Measurements from ENCODE around the gene AKAP13.
"Not testable (repeated sequence)": the region's sequence is repeated elsewhere in the genome, so short reads cannot be mapped to it uniquely, and the experiment has no call there.

Gene AKAP13

DNA sequence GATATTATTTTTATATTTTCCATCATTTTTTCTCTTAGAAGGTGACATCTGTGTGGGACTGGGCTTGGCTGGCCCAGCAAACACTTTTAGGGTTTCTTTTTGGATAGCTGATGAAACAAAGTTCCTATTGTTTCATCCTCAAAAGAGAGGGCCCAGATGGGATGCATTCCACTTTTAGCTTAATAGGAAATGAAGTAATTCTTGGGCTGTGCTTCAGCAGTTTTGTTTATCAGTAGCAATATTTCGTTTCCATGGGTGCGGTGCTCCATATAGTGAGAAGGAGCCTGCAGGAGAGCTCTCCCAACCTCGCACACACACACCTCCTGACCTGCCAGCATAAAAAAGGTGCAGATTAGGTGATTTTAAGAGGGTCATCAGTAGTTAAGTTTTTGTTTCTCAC is 147.5 kb downstream of the AKAP13 start:
- H3K4me1 Mint-ChIP-seq (ENCODE audit: low read depth) = peaks cover 49% of the 10 kb centered on the region
- no peaks in the 10 kb centered on the region for H3K27me3 Mint-ChIP-seq
- no peaks in the 10 kb centered on the region for H3K9me3 Mint-ChIP-seq
- peaks cover 52% of the 10 kb centered on the region for H3K36me3 Mint-ChIP-seq (ENCODE audit: low read depth)
- DNase-seq = no peak
- H3K4me3 Mint-ChIP-seq = no peak overlapping the region
- H3K27ac Mint-ChIP-seq = no peak overlapping the region

DNA sequence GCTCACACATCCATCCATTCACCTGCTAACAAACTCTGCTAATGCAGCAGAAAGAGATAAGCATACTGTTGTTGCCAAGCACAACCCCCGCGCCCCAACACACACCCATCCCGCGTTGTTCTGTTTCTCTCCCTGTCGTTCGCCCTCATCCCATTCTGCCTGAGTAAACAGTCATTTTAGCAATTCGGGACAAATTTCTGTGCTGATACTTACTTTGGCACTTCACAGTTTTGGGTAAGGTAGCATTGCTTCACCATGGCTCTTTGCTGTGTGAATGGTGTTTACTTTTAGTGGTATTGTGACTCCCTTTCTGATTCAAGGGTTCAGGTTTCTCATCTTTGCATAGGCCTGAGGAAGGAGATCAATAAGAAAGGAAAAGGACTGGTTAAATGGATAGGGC is 149.7 kb downstream of the AKAP13 start:
- Mint-ChIP-seq H3K27ac (peak overlapping the region; percentile 12), H3K36me3 (ENCODE audit: low read depth) (peaks cover 57% of the 10 kb centered on the region), H3K27me3 (no peaks in the 10 kb centered on the region), H3K9me3 (no peaks in the 10 kb centered on the region), H3K4me1 (ENCODE audit: low read depth) (peaks cover 59% of the 10 kb centered on the region), H3K4me3 (no peak overlapping the region)
- no peak for DNase-seq

DNA sequence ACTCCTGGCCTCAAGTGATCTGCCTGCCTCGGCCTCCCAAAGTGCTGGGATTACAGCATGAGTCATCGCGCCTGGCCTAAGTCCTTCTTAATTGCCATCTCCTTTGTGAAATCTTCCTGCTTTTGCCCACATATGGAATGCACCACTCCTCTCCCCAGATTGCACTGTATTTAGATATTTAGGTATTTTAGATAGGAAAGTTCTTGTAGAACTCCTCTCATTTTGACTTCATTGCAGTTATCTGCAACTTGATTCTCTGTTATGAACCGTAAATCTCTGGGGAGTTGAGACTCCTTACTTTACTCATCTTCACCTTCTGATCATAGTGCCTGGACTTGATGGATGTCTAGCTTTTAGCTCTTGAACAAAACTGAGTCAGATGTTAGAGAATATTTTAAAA is 150.7 kb downstream of the AKAP13 start:
- Mint-ChIP-seq H3K4me1 (ENCODE audit: low read depth) (peaks cover 56% of the 10 kb centered on the region), H3K27me3 (no peaks in the 10 kb centered on the region), H3K36me3 (ENCODE audit: low read depth) (peaks cover 60% of the 10 kb centered on the region), H3K9me3 (no peaks in the 10 kb centered on the region), H3K27ac (no peak overlapping the region), H3K4me3 (no peak overlapping the region)
- no peak for DNase-seq

DNA sequence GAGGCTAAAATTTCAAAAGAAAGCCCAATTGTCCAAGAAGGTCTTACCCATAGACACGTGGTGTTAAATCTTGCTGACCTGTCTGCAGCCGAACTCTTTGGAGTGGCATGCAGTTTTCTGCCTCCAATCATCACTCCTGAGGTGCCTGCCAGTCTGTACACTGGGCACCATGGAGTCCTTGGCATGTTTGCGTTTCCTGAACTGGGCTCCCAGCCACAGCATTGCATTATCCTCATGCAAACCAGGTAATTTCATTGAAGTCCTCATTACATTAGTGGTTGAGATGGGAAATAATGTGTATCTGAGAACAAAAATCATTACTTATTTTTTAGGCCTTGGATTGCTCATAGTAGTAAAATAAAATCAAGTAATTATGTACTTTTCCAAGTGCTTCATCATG is 152.3 kb downstream of the AKAP13 start:
- Mint-ChIP-seq H3K4me3 (no peak overlapping the region), H3K4me1 (ENCODE audit: low read depth) (peaks cover 58% of the 10 kb centered on the region), H3K27me3 (no peaks in the 10 kb centered on the region), H3K36me3 (ENCODE audit: low read depth) (peaks cover 59% of the 10 kb centered on the region), H3K9me3 (no peaks in the 10 kb centered on the region), H3K27ac (no peak overlapping the region)
- DNase-seq = no peak

DNA sequence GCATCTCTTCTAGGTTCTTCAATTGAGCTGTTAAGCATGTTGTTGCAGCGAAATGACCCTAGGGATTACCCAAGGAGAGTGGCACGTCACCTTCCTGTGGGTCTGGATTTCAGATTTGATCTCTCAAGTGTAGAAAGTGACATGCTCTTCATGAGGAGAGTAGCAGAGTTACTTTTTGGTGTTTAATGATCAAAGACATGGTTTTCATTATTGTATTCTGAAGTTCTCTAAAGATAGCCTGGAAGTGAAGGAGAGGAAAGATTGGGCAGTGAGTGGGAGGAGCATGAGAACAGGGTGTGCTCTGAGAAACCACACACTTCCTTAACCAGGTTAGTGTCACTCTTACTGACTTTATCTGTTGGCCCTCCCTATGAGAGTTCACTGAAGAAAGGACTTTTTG is 153.6 kb downstream of the AKAP13 start:
- peaks cover 62% of the 10 kb centered on the region for H3K4me1 Mint-ChIP-seq (ENCODE audit: low read depth)
- no peaks in the 10 kb centered on the region for H3K9me3 Mint-ChIP-seq
- H3K27me3 Mint-ChIP-seq = no peaks in the 10 kb centered on the region
- H3K27ac Mint-ChIP-seq = peak overlapping the region; percentile 80
- peaks cover 58% of the 10 kb centered on the region for H3K36me3 Mint-ChIP-seq (ENCODE audit: low read depth)
- DNase-seq = no peak
- H3K4me3 Mint-ChIP-seq = peak overlapping the region; percentile 5

DNA sequence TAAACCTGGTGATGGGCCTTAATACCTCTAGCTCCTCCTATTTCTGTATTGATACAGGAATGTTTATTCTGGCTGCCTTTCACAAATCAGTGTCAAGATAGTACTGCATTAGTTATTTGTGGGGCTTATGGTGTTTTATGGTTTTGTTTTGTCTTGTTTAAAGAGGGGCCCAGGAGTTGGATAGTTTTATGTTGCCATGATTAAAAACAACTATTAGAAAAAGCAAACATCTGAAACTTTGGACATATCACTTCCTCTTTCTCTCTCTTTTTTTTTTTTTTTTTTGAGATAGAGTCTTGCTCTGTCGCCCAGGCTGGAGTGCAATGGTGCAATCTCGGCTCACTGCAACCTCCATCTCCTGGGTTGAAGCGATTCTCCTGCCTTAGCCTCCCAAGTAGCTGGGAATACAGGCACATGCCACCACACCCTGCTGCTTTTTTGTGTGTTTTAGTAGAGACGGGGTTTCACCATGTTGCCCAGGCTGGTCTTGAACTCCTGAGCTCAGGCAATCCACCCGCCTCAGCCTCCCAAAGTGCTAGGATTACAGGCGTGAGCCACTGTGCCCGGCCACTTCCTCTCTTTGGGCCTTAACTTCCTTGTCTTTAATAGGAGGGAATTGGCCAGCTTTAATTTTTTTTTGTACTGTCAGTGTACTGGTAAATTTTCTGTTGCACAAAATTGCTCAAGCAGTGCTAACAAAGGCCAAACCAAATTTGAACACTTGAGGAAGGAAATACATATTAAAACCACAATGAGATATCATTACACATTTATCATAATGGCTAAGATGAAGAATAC is 155.3 kb downstream of the AKAP13 start:
- not testable (repeated sequence) for H3K9me3 Mint-ChIP-seq, H3K27me3 Mint-ChIP-seq, H3K27ac Mint-ChIP-seq, DNase-seq, H3K4me3 Mint-ChIP-seq
- peaks cover 71% of the 10 kb centered on the region for H3K4me1 Mint-ChIP-seq (ENCODE audit: low read depth)
- H3K36me3 Mint-ChIP-seq (ENCODE audit: low read depth) = peaks cover 47% of the 10 kb centered on the region

DNA sequence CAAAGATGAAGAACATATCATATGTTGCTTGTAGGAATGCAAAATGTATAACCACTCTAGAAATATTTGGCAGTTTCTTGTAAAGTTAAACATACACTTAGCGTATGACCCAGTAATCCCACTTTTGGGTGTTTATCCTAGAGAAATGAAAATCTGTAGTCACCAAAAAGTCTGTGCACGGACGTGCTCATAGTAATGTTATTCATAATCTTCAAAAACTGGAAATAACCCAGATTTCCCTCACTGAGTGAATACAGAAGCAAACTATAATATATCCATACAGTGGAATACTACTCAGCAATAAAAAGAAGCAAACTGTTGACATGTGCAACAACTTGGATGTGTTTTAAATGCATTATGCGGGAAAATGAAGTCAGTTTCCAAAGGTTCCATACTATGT is 155.9 kb downstream of the AKAP13 start:
- DNase-seq = no peak
- Mint-ChIP-seq H3K9me3 (no peaks in the 10 kb centered on the region), H3K4me3 (no peak overlapping the region), H3K36me3 (ENCODE audit: low read depth) (peaks cover 43% of the 10 kb centered on the region), H3K4me1 (ENCODE audit: low read depth) (peaks cover 73% of the 10 kb centered on the region), H3K27me3 (no peaks in the 10 kb centered on the region), H3K27ac (no peak overlapping the region)

DNA sequence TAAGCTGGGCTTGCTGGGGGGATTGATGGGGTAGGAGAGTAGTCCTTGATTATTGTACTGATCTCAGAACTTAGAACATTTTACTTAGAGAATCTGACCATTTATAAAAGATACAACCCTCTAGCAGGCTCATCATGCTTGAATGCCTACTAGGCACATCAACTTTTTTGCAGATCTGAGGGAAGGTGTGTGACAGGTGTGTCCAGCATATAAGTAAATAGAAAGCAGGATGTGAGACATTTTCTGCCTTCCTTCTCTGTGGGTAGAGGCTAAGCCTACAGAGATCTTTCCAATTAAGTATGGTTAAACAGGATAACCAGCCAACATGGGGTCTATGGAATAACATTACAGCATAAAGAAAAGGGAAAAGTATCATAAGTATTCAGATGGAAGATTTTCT is 159.1 kb downstream of the AKAP13 start:
- H3K4me1 Mint-ChIP-seq (ENCODE audit: low read depth) = peaks cover 74% of the 10 kb centered on the region
- H3K36me3 Mint-ChIP-seq (ENCODE audit: low read depth) = peaks cover 41% of the 10 kb centered on the region
- no peaks in the 10 kb centered on the region for H3K27me3 Mint-ChIP-seq
- DNase-seq = no peak
- H3K4me3 Mint-ChIP-seq = no peak overlapping the region
- no peaks in the 10 kb centered on the region for H3K9me3 Mint-ChIP-seq
- H3K27ac Mint-ChIP-seq = no peak overlapping the region

DNA sequence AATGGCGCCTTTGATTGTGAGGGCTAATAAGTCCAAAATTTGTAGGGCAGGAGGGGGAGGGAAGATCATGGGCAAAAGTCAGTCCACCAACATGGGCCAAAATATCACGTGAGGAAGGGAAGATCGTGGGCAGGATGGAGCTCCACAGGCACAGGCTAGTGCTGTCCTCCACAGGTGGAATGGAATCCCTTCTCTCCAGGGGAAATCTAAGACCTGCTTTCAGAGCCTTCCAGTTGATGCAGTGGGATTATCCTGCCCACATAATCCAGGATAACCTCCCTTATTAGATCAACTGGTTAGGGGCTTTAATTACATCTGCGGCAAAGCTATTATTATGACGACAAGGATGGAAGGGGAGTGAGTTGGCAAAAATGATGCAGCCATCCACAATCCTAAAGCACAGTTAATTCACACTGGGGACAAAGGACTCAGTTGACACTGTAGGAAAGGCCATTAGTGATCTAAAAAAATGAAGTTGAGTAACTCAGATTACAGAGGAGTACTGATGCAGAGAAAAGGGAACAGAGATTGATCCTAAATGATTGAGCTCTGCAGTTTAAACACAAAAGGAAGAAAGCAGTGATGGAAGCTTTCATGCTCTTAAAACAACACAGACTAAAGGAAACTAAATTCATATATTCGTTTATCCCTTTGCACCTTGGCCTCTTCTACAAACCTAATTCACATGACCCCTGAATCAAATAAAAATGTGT is 159.8 kb downstream of the AKAP13 start:
- peaks cover 42% of the 10 kb centered on the region for H3K36me3 Mint-ChIP-seq (ENCODE audit: low read depth)
- peaks cover 73% of the 10 kb centered on the region for H3K4me1 Mint-ChIP-seq (ENCODE audit: low read depth)
- H3K27ac Mint-ChIP-seq = no peak overlapping the region
- H3K4me3 Mint-ChIP-seq = no peak overlapping the region
- no peaks in the 10 kb centered on the region for H3K27me3 Mint-ChIP-seq
- no peak for DNase-seq
- H3K9me3 Mint-ChIP-seq = no peaks in the 10 kb centered on the region

DNA sequence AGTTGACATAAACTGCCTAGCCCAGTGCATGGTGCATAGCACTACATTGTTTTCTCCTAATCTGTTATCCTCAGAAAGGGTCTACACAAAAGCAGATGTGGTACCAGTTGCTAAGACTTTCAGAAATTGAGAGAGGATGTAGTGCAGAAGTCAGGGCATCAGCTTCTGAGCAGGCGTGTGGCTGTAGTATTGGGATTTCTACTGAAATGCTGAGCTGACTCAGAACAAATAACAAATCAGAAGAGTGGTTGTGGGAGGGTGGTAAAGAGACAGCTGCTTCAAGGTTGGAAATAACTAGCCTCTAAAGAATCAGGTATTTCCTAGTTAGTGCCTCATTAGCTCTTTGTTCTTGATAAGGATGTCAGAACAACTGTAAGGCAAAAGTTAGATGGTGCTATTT is 161.3 kb downstream of the AKAP13 start:
- no peaks in the 10 kb centered on the region for H3K9me3 Mint-ChIP-seq
- H3K36me3 Mint-ChIP-seq (ENCODE audit: low read depth) = peaks cover 39% of the 10 kb centered on the region
- peaks cover 73% of the 10 kb centered on the region for H3K4me1 Mint-ChIP-seq (ENCODE audit: low read depth)
- peak overlapping the region; percentile 85 for H3K27ac Mint-ChIP-seq
- DNase-seq = no peak
- no peak overlapping the region for H3K4me3 Mint-ChIP-seq
- H3K27me3 Mint-ChIP-seq = no peaks in the 10 kb centered on the region

DNA sequence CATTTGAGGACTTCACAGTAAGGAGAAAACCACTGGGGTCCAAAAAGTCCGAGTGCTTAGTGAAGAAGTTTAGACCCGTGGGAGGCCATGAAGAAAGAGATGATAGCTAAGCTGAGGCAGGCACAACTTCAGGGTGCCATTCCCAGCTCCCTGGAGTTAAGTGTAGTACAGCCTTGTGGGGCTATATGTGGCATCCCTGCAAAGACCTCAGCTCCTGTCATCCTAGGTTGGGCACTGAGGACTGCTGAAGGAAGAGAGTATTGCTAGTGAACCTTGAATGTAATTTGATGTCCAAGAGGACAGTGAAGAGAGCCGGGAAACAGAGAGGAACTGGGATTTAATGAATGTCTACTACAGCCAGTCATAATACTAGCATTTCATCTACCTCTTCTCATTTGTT is 162.1 kb downstream of the AKAP13 start:
- Mint-ChIP-seq H3K27me3 (no peaks in the 10 kb centered on the region), H3K9me3 (no peaks in the 10 kb centered on the region), H3K4me3 (peak overlapping the region; percentile 3), H3K36me3 (ENCODE audit: low read depth) (peaks cover 39% of the 10 kb centered on the region), H3K27ac (peak overlapping the region; percentile 85), H3K4me1 (ENCODE audit: low read depth) (peaks cover 78% of the 10 kb centered on the region)
- DNase-seq = no peak

DNA sequence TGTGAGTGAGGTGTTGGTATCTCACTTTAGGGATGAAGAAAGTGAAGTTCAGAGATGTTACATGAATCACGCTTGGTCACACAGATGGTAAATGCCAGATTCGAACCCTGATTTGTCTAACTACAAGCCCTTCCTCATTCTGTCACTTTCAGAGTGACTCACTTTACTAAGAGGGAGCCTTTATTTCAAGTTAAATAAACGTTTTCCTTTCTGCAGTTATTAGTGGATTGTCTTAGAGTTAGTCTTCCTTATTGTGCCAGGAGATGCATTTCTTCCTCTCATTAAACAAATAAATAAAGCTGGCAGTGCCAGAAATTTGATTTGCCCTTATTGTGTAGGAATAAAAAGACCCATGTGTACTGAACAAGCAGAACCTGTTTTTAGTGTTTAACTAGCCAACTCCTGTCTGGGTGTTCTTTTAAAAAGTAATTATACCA is 162.5 kb downstream of the AKAP13 start:
- Mint-ChIP-seq H3K4me1 (ENCODE audit: low read depth) (peaks cover 81% of the 10 kb centered on the region), H3K27ac (peak overlapping the region; percentile 85), H3K36me3 (ENCODE audit: low read depth) (peaks cover 40% of the 10 kb centered on the region), H3K27me3 (no peaks in the 10 kb centered on the region), H3K9me3 (no peaks in the 10 kb centered on the region), H3K4me3 (peak overlapping the region; percentile 3)
- DNase-seq = no peak

DNA sequence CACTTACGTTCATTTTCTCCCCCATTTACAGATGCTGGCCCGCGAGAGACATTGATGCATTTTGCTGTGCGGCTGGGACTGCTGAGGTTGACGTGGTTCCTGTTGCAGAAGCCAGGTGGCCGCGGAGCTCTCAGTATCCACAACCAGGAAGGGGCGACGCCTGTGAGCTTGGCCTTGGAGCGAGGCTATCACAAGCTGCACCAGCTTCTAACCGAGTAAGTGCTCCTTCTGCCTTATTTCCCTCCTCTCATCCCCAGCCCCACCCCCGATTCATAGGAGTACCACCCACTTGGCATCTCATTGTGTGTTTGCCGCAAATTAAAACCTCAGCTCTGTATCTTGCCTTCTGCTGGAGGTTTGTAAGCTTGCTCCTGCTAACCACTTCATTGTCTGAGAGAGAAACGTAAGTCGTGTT is 163.3 kb downstream of the AKAP13 start:
- no peaks in the 10 kb centered on the region for H3K27me3 Mint-ChIP-seq
- H3K9me3 Mint-ChIP-seq = no peaks in the 10 kb centered on the region
- H3K4me1 Mint-ChIP-seq (ENCODE audit: low read depth) = peaks cover 81% of the 10 kb centered on the region
- peak; percentile 40 for DNase-seq
- peaks cover 42% of the 10 kb centered on the region for H3K36me3 Mint-ChIP-seq (ENCODE audit: low read depth)
- H3K4me3 Mint-ChIP-seq = peak overlapping the region; percentile 35
- peak overlapping the region; percentile 33 for H3K27ac Mint-ChIP-seq

DNA sequence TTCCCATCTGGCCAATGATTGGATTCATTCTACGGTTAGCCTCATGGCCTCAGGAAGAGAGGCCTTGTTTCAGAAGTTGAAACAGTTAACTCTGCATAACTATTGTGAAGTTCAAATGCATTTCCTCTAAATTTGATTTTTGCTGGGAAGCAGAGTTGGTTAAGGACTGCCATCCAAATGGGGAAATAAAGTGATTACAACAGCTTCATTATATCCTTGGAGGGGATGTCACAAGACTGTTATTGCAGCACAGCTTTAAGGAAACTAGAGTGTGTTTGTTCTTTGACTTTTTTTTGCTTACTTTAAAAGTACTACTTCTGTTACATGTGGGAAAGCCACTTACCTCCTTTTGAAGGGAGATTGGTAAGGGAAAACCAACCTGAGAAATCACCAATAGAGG is 164.8 kb downstream of the AKAP13 start:
- DNase-seq = no peak
- Mint-ChIP-seq H3K36me3 (ENCODE audit: low read depth) (peaks cover 51% of the 10 kb centered on the region), H3K27me3 (no peaks in the 10 kb centered on the region), H3K4me3 (no peak overlapping the region), H3K4me1 (ENCODE audit: low read depth) (peaks cover 75% of the 10 kb centered on the region), H3K9me3 (no peaks in the 10 kb centered on the region), H3K27ac (no peak overlapping the region)

DNA sequence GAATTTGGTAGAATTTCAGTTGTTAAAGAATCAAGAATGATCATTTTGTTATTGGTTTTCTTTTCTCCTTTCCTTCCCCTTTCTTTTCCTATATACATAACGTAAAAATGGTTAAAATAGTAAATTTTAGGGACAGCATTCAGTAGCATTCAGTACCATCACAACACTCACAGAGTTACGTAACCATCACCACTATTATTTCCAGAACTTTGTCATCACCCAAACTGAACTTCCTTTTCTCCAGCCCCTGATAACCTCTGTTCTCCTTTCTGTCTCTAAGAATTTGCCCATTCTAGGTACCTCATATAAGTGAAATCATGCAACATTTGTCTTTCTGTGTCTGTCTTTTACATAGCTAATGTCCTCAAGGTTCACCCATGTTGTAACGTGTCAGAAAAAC is 165.3 kb downstream of the AKAP13 start:
- no peaks in the 10 kb centered on the region for H3K9me3 Mint-ChIP-seq
- DNase-seq = no peak
- peaks cover 53% of the 10 kb centered on the region for H3K36me3 Mint-ChIP-seq (ENCODE audit: low read depth)
- peaks cover 69% of the 10 kb centered on the region for H3K4me1 Mint-ChIP-seq (ENCODE audit: low read depth)
- no peak overlapping the region for H3K27ac Mint-ChIP-seq
- H3K27me3 Mint-ChIP-seq = no peaks in the 10 kb centered on the region
- H3K4me3 Mint-ChIP-seq = no peak overlapping the region
